Activated T-cell treated with anti-CD3 and anti-CD28 coated beads, Interleukin-2, amount 50 U/mL, for 72 hours (primary cell): ENCODE results near the gene C1orf35. TPM values are rescaled to one million over a fixed set of nuclear protein-coding genes. Genes with fewer than 3 reads are reported as not detected.

Experiments used
- ATAC-seq, 2 donors: fragments of 150-1000 bp; cut with Tn5 transposase; replicated peaks in 1 of 2; 2 replicates each; pipeline ENCODE4 v1.10.0; 2021; ENCODE audit warnings: moderate library complexity in 2 of 2, mild to moderate bottlenecking in 1 of 2
- DNase-seq, 2 donors: peaks; one replicate each; pipeline ENCODE4 v3.0.0; 2021 to 2022; ENCODE audit warnings: mixed read lengths in 1 of 2
- H3K27ac Mint-ChIP-seq: one replicate; pipeline ENCODE4 v1.8.0; 2022; ENCODE audit warnings: mild to moderate bottlenecking, moderate library complexity, mixed read lengths
- H3K27me3 Mint-ChIP-seq: one replicate; pipeline ENCODE4 v1.8.0; 2022; ENCODE audit warnings: low read depth, mixed read lengths
- H3K36me3 Mint-ChIP-seq, 2 donors: one replicate each; pipeline ENCODE4 v1.8.0; 2022; ENCODE audit warnings: mixed read lengths in 2 of 2, mild to moderate bottlenecking in 1 of 2; ENCODE audit not compliant: insufficient read depth in 2 of 2
- H3K4me1 Mint-ChIP-seq: one replicate; pipeline ENCODE4 v1.8.0; 2022; ENCODE audit warnings: low read depth, mixed read lengths
- H3K4me3 Mint-ChIP-seq, 2 donors: one replicate each; pipeline ENCODE4 v1.8.0; 2022; ENCODE audit warnings: mild to moderate bottlenecking in 2 of 2, mixed read lengths in 2 of 2, moderate library complexity in 2 of 2
- H3K9me3 Mint-ChIP-seq, 2 donors: one replicate each; pipeline ENCODE4 v1.8.0; 2022; ENCODE audit warnings: mixed read lengths in 2 of 2
- total RNA-seq, 2 donors: library from RNA; stranded (reverse); gene quantifications; one replicate each; pipeline ENCODE4 v1.2.3, GENCODE V29; 2022

C1orf35 gene
- total RNA-seq, 2 donors from 2014 or later = 18.2 to 27.3 TPM

DNA sequence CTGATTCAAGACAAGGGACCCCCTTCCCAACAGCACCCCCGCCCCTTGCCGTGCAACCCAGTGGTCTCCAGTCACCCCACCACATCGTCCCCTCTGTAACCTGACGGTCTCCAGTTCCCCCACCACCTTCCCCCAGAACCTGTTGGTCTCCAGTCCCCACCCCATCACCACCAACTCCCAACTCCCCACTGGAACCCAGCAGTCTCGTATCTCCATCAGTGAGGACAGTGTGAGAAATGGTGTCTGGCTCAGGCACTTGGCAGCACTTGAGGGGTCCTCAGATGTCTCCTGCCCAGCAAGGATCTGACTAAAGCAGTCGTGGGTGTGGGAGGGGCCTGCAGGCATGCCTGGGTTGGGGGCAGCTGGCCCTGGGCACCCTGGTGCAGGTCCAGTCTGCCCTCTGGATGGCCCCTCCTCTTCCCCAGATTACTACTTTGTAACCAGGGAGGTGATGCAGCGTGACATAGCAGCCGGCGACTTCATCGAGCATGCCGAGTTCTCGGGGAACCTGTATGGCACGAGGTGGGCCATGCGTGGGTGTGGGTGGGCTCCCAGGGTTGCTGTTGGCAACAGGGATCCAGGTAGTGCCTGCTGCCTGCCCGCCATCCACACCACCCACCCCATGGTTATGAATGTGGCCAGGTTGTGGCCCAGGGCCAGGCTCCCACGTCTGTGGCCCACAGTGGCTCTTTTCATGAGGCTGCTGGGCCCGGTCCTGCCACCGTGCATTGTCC is 43.5 kb upstream of the C1orf35 start:
- Mint-ChIP-seq H3K36me3 (no peaks in the 10 kb centered on the region), H3K4me1 (peaks cover 28% of the 10 kb centered on the region), H3K27me3 (no peaks in the 10 kb centered on the region), H3K9me3 (no peaks in the 10 kb centered on the region), H3K27ac (no peak overlapping the region), H3K4me3 (no peak overlapping the region)
- DNase-seq (no peak), ATAC-seq (no peak)

DNA sequence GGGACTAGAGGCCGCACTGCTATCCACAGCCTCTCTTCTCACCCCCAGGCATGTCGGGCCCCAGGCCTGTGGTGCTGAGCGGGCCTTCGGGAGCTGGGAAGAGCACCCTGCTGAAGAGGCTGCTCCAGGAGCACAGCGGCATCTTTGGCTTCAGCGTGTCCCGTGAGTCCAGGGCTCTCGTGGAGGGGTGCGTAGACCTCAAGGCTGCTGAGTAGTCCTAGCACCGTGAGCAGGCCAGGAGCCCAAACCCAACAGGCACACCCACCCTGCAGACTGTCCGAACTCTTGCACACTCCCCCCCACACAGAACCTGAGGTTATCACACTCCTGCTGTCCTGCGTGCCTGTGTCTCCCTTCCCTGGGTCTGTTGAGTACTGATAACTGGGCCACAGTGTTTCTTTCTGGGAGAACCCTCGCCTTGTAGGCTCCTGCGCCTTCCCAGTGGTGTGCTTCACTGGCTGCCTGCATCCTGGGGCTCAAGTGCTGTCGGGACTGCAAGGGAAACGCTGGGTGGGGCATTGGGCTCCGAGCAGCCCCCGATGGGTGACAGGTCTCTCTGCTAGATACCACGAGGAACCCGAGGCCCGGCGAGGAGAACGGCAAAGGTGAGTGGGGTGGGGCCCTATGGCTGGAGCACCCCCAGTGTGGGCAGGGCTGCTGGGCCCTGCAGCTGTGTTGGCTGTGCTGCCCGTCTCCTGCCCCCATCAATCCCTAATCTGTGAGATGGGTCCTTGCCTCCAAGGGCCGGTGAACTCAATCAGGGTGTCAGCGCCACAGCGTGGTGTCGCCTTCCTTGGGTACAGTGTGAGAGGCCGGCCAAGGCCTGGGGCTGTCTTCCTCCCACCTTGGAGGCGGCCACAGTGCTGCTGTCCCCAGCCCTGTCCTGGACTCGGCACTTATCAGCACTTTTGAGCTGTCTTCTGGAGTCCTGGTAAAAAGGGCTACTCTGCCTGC is 42.6 kb upstream of the C1orf35 start:
- ATAC-seq (no peak), DNase-seq (no peak)
- Mint-ChIP-seq H3K27ac (no peak overlapping the region), H3K27me3 (no peaks in the 10 kb centered on the region), H3K4me3 (no peak overlapping the region), H3K9me3 (no peaks in the 10 kb centered on the region), H3K4me1 (peaks cover 35% of the 10 kb centered on the region), H3K36me3 (peaks cover 2 to 3% of the 10 kb centered on the region in 2 donors)

DNA sequence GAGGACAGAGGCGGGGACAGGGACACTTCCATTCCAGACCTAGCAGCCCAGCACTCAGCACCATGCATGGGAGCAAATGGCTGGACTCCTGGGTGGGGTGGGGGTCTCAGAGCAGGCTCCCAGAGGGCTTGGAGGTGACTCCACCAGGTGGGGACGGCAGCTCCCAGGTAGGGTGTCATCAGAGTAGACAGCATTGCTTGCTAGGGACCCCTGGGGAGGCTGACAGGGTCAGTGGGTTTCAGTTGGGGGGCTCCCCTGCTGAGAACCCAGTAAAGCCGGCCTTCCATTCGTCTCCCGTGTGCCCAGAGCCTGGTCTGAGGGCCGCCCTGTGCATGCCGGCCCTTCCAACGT is 41.8 kb upstream of the C1orf35 start:
- Mint-ChIP-seq H3K4me1 (peaks cover 35% of the 10 kb centered on the region), H3K9me3 (no peaks in the 10 kb centered on the region), H3K27ac (no peak overlapping the region), H3K27me3 (no peaks in the 10 kb centered on the region), H3K36me3 (peaks cover 3% of the 10 kb centered on the region in 2 donors), H3K4me3 (no peak overlapping the region)
- ATAC-seq (no peak), DNase-seq (no peak)

DNA sequence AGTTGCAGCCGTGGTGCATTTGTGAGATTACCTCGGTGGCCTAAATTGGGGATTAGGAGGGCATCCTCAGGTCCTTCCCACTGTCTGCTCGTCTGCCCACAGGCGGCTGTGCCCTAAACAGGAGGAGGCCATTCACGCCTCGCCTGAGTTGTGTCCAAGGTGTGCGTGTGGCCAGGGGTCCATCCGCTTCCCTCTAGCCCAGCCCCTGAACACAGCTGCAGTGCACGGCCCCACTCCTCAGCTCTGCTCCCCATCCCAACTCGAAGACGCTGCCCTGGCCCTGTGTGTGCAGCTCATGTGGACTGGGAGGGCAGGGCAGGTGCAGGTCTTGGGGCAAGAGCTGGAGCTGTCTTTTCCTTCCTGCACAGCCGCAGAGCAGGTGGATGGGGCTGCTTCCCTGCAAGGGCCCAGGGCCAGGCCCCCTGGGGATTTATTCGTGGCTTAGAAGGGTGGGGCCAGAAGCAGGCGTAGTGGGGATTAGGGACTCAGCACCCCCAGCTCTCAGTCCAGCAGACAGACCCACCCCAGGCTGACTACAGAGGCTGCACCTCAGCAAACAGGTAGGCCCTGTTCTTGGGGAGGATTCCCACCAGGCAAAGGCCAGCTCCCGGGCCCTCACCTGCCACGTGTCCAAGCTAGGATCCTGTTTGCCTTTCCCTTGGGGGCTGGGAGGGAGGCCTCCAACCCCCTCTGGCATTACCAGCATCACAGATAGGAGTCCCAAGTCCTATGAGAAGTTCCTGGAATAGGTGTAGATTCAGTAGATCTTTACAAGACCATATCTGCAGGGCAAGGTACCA is 41.3 kb upstream of the C1orf35 start:
- H3K36me3 Mint-ChIP-seq = peaks cover 3% of the 10 kb centered on the region in 2 donors
- DNase-seq = no peak
- no peak for ATAC-seq
- no peaks in the 10 kb centered on the region for H3K9me3 Mint-ChIP-seq
- peaks cover 35% of the 10 kb centered on the region for H3K4me1 Mint-ChIP-seq
- H3K27ac Mint-ChIP-seq = no peak overlapping the region
- no peak overlapping the region for H3K4me3 Mint-ChIP-seq
- no peaks in the 10 kb centered on the region for H3K27me3 Mint-ChIP-seq

DNA sequence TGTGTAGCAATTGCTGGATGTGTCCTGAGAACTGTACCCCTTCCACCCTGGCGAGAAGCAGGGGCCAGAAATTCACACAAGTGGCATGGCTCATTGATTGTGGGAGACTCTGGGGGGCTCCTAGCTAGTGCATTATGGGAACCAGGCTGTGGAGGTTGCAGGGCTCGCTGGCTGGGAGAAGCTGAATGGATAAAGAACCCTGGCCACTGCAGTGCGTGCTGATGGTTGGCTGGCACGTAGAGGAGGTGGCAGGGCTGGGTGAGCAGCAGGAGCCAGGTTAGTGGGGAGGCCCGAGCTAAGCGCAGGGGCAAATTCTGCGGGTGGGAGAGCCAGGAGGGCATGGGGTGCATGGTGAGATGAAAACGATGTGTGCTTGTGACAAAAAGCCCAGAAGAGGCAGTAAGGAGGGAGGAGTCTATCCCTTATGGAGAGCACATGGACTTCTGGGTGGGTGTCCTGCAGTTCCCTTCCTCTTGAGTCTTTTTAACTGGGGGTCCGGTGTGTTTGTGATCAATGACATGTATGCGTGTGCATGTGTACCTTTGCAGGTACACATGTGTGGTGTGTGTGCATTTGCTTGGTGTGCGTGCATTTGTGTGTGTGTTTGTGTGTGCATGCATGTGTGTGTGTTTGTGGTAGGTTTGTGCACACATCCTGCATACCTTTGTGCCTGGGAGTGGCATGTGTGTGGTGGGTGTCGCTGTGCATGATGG is 40.5 kb upstream of the C1orf35 start:
- Mint-ChIP-seq H3K27ac (no peak overlapping the region), H3K4me3 (peak overlapping the region; percentile 98 to 100), H3K27me3 (no peaks in the 10 kb centered on the region), H3K9me3 (no peaks in the 10 kb centered on the region), H3K36me3 (peaks cover 3% of the 10 kb centered on the region in 2 donors), H3K4me1 (peaks cover 35% of the 10 kb centered on the region)
- ATAC-seq (no peak), DNase-seq (no peak)

DNA sequence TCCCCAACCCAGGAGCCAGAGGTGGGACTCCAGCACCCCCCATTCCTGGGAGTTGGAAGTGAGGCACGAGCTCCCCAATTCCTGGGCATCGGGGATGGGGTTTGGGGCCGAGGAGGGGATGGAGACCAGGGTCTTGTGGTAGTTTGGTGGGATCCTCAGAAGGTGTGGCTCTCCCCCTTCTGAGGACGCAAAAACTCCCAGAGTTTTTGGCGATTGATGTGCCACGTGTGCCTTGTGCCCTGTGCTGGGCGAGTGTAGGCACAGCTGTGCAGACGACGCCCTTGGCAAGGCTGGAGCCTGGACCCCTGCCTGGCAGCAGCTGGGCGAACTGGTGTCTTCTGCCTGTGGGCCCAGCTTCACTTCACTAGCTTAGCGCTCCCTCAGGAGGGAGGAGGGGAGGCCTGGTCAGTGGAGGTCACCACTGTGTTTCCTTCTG is 39.6 kb upstream of the C1orf35 start:
- Mint-ChIP-seq H3K9me3 (no peaks in the 10 kb centered on the region), H3K27ac (peak overlapping the region; percentile 17), H3K4me1 (peaks cover 35% of the 10 kb centered on the region), H3K27me3 (no peaks in the 10 kb centered on the region), H3K4me3 (peak overlapping the region; percentile 98 to 100), H3K36me3 (peaks cover 3% of the 10 kb centered on the region in 2 donors)
- ATAC-seq (no peak), DNase-seq (no peak)

DNA sequence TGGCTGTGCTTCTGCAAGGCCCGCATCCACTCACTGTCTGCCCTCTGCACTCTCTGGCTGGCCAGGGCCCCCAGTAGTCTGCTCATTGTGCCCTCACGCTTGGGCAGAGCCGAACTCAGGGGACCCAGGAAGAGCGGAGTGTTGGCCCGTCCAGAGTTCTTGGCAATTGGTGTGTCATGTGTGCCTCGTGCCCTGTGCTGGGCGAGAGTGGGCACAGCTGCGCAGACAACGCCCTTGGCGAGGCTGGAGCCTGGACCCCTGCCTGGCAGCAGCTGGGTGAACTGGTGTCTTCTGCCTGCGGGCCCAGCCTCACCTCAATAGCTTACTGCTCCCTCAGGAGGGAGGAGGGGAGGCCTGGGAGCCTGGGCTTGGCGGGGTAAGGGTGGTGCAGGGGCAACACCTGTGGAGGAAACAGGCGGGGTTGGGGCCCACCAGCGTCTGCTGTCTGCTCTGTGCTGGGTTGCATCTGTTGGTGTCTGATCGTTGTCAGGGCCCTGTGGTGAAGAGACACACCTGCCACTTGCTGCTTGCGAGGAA is 39.1 kb upstream of the C1orf35 start:
- peak overlapping the region; percentile 98 to 100 for H3K4me3 Mint-ChIP-seq
- peaks cover 3% of the 10 kb centered on the region in 2 donors for H3K36me3 Mint-ChIP-seq
- peaks cover 3% of the 10 kb centered on the region for H3K27me3 Mint-ChIP-seq
- ATAC-seq = no peak
- no peak for DNase-seq
- H3K9me3 Mint-ChIP-seq = no peaks in the 10 kb centered on the region
- peaks cover 35% of the 10 kb centered on the region for H3K4me1 Mint-ChIP-seq
- H3K27ac Mint-ChIP-seq = peak overlapping the region; percentile 15

DNA sequence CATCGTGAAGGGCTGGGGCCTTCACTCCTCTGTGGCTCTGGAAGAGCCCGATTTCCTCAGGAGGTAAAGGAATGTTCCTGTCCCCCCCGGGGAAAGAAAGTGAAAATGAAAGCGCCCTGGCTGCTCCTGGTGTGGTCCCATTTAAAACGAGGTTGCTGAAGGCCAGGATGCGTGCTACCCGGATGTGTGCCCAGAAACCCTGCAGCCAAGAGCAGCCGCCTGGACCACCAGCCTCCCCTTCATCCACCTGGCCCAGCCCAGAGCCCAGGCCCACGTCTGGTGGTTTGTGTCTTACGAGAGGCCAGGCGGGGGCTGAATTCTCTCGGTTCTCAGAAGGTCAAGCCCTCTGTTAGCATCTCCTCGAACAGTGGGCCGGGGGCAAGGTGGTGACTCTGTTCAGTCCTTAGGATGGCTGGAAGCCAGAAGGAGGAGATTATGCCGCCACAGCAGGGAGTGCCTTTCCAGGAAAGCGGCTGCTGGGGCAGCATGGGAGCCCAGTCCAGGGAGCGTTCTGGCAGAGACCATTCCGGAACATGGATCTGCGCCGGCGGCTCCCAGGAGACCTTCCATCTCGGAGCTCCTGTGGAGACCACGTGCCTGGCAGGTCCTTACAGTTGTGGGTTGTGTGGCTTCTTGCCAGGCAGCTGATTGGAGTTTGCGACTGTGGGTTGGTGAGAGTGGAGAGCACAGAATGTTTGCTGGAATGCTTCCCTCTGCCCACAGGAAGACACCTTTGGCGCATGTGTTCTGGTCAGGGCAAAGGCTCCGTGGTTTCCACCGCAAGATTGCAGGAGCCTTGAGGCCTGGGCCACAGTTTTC is 38.3 kb upstream of the C1orf35 start:
- ATAC-seq (no peak), DNase-seq (peak in 1 of 2 donors; percentile 23)
- Mint-ChIP-seq H3K36me3 (peaks cover 3% of the 10 kb centered on the region in 2 donors), H3K4me3 (peak overlapping the region; percentile 98 to 100), H3K9me3 (no peaks in the 10 kb centered on the region), H3K27ac (peak overlapping the region; percentile 97), H3K27me3 (peaks cover 10% of the 10 kb centered on the region), H3K4me1 (peaks cover 35% of the 10 kb centered on the region)

DNA sequence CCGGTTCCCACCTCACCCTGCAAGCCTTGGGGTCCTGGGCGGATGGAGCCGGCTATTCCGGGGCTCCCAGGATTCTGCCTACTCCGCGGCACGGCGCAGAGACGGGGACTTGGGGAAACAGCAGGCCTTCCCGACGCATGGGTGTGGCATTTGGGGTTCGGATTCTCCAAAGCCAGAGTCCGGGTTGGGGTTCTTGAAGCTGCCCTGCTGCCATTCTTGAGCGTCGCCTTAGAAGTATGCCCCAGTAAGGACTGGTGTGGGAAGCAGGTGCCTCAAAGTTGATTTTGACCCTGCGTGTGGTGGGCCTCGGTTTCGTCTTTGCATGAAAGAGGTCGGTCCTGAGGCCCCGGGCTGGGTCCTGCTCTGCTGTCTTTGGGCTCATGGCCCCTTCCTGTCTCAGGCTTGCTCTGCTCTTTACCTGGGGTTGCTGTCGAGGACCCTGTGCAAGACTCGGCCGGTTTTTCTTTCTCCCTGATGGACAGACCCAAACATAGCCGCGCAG is 37.6 kb upstream of the C1orf35 start:
- H3K9me3 Mint-ChIP-seq = no peaks in the 10 kb centered on the region
- H3K27me3 Mint-ChIP-seq = peaks cover 16% of the 10 kb centered on the region
- H3K4me3 Mint-ChIP-seq = peak overlapping the region; percentile 98 to 100
- ATAC-seq = no peak
- H3K36me3 Mint-ChIP-seq = peaks cover 3% of the 10 kb centered on the region in 2 donors
- DNase-seq = no peak
- H3K4me1 Mint-ChIP-seq = peaks cover 35% of the 10 kb centered on the region
- H3K27ac Mint-ChIP-seq = peak overlapping the region; percentile 97

DNA sequence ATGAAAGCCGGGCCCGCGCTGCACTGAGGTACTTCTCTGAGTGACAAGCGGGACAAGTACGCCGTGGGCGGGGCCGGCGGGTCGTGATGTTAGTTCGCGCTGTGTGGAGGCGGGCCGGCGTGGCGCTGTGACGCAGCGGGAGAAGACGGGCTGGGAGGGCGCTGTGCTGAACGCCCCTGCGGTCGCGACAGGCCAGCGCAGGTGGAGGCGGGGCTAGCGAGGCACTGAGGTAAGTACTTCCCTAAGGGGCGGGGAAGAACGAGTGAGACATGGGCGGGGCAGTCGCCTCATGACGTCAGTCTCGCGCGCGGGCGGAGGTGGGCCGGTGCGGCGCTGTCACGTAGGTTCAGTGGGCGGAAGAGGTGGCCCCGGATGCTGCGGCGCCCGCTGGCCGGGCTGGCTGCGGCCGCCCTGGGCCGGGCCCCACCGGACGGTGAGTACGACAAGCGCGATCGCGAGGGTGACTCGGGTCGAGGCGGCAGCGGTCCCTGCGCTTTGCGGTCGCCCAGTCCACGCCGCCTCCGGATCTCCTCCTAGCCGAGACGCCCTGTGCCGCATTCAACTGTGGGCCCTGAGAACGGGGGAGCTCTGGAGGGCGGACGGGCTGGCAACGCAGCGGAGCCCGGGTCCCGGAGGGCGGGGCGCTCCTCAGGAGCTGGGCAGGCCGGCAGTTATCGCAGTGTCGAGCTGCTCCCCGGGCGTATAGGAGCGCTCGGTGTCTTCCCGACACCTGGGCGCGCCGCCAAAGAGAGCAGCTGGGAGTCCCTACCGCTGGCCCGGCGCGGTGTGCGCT is 37.0 kb upstream of the C1orf35 start, which contains the start of gene GUK1:
GUK1 (plus strand) TSS at position 349 of the 793 bp plus-strand sequence; CDS start at position 373, 24 bp downstream.
- Mint-ChIP-seq H3K4me3 (peak within 1 kb of the TSS; percentile 98 to 100), H3K27me3 (peaks cover 18% of the 10 kb centered on the region), H3K36me3 (peaks cover 3% of the 10 kb centered on the region in 2 donors), H3K27ac (peak within 1 kb of the TSS; percentile 97), H3K9me3 (no peaks in the 10 kb centered on the region), H3K4me1 (peaks cover 35% of the 10 kb centered on the region)
- DNase-seq = peak; percentile 100
- peak; percentile 91 to 92 for ATAC-seq
